CD4-positive, alpha-beta T cell treated with Interleukin-4 for 4 hours (primary cell): ENCODE measurements around the gene TP63.

ENCODE experiments used
- DNase-seq: peaks from one replicate; pipeline ENCODE4 v3.0.0-alpha.2; 2020

TP63 gene

GRCh38 chr3:189787191-189787590 lies 156.0 kb downstream of the TP63 start:
- no peak for DNase-seq

GRCh38 chr3:189787632-189788031 lies 156.4 kb downstream of the TP63 start:
- no peak for DNase-seq

DNA sequence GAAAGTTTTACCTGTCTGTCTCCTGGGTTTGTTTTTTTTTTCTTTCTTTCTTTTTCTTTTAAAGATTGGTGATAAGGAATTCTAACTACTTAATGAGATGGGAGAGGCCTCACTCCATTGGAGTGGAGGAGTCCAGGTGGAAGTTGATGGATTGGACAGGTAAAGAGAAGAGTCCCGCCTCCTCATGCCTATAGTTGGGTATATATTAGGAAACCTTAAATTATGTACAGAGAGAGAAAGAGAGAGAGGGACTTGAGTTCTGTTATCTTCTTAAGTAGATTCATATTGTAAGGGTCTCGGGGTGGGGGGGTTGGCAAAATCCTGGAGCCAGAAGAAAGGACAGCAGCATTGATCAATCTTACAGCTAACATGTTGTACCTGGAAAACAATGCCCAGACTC lies 158.2 kb downstream of the TP63 start:
- no peak for DNase-seq

- no peak for DNase-seq
Measured at GRCh38 chr3:189790658-189791057, 159.5 kb downstream of the TP63 start.

DNA sequence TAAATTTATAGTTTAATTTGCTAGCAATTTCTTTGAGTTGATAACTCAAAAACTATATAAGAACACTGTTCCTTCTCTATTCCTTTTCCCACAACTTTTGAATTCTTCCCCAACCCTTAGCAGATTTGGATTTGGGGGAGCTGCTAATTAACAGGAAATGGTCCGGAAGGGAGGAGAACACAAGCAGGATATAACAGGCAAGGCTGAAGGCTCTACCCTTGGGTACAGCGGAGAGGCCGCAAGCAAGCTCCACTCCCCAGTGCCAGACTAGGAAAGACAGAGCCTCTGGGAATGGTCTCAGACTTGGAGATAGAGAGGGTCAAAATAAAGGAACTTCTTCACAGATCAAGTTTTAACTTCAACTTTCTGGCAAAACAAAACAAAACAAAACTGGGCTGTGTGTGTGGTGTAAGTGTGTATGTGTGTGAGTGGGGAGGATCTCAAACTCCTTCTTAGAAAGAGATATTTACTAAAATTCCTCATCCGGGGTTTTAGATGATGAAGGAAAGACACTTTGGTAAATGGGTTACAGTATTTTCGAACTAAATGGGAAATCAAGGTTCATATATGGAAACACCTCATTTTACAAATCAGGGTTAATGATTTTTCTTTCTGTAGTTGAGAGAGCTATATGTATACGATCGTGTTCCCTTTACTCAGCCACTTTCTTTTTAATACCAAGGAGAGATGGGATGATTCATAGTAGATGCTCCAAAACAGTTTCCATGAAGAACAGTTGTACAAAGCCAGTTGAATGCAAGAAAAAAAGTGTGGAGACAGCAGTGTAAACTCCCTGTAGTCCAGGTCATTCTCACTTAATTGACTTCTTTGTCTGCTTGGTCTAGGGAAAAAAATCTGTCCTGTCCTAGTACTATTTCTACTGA lies 161.1 kb downstream of the TP63 start:
- no peak for DNase-seq

- no peak for DNase-seq
Measured at GRCh38 chr3:189794518-189794917, 163.3 kb downstream of the TP63 start.

DNA sequence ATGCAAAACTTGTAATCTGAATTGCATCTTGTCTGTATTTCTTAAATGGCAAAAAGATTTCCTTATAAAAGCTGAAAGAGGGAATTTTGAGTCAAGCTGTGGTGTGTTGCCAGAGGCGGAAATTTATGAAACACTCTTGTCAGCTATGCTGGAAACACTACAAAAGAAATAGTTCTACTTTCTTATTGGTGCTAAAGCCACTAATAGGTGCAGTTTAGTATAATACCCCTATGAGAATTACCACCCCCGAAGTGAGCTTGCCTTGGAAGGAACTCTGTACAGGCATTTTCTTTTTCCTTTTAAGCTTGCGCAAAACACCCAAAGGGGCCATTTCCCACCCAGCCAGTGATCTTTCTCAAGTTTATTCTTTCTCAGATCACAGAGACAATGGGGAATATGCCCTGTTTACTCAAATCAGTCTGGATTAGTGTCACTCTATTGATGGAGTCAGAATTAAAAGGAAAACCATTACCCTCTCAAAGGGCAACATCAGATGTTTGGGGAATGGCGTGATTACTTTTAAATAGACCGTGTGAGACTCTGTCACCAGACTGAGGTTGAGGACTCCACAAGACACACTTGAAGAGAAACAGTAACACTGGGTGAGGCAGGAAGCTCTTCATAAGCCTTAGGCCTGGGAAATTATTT lies 166.0 kb downstream of the TP63 start:
- DNase-seq, result no peak

DNA sequence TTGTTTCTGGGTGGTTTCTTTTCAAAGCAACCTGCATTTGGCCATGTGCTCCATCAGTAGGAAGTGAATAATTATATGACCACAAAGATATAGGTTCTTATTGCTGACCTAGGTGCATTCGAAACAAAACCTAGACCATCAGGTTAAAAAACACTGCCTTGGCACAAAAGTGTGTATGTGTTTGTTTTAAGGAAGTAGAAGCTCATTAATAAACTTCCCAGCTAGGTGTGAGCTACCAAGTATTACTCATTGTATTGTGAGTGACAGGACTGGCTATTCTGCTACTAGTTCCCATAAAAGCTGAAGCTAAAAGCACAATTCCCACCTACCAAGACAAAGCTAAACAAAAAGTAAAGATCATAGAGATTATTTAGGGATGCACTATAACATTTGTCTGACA lies 168.2 kb downstream of the TP63 start:
- no peak for DNase-seq

DNA sequence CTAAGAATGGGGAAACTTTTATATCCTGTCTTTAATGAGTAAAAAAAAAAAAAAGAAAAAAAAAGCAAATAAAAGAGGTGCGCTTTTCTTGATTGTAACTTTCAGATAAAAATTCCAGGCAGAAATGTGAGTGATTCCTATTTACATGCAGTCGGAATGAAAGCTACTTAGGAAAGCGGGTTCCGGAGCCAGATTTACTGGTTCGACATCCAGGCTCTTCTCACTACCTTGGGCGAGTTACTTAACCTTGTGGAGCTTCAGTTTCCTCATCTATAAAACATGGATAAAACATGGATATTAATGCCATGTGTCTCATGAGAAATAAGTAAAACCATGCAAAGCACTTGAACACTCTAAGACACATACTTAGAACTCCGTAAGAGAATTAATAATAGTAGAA lies 169.2 kb downstream of the TP63 start:
- DNase-seq, result no peak

GRCh38 chr3:189803254-189803653 lies 172.1 kb downstream of the TP63 start:
- no peak for DNase-seq

DNA sequence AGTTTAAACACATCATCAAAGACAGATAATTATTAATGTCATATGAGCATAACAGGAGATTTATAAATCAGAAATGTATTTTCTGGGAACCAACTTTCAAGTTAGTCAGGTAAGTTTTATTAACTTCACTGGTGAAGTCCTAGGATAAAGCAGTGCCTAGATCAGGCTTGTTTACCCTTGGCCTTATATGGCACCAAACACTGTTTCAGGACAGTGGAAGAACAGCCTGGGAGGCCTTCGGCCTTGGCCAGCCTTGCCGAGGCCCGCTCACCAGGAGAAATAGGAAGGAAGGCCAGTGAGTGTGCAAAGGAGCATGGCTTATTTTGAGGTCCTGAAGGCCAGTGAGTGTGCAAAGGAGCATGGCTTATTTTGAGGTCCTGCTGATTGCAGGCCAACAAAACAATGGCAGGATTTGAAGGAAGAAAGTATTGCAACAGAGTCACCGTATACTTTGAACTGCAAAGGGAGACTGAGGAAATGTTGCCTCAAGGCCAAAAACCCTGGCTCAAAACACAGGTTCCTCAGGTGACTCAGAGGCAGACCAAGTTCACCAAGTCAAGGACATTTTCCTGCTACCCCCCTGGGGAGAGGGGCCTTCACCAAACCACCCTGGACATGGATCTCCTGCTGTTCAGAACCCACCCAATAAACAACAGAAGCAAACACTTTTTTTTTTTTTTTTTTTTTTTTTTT lies 174.3 kb downstream of the TP63 start:
- no peak for DNase-seq

DNA sequence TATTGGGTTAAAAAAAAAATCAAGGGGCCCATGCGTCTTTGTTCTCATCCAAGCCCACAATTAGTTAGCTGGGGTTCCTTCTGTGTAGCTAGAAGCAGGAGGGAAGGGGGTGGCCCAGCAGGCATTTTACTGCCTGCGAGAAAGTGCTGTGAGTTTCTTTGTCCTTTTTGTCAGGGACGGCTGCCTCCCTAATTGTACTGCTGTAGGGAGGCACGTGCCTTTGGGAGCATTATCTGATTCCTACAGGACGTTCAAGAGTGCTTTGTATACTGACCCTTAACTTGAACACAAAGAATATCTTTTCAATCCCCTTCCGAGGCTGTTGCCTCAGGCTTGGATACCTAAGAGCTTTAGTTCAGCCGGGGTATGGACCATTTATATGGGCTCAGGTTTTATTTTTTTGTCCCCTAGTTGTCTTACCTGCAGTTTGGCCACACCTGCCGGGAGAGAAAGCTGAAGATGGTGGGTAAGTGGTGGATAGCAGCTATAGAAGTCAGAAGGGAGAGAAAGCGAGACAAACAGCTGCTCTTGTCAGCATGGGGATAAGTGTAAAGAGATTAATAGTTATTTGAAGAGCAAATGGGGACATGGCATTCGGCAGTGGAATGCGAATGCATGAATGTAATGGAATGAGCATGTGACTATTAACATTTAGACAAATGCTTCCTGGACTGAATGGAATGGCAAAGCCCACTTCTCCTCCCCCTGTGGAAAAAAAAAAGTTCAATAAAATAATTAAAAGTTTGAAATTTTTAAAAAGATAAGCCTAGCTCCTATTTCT lies 175.2 kb downstream of the TP63 start:
- no peak for DNase-seq

DNA sequence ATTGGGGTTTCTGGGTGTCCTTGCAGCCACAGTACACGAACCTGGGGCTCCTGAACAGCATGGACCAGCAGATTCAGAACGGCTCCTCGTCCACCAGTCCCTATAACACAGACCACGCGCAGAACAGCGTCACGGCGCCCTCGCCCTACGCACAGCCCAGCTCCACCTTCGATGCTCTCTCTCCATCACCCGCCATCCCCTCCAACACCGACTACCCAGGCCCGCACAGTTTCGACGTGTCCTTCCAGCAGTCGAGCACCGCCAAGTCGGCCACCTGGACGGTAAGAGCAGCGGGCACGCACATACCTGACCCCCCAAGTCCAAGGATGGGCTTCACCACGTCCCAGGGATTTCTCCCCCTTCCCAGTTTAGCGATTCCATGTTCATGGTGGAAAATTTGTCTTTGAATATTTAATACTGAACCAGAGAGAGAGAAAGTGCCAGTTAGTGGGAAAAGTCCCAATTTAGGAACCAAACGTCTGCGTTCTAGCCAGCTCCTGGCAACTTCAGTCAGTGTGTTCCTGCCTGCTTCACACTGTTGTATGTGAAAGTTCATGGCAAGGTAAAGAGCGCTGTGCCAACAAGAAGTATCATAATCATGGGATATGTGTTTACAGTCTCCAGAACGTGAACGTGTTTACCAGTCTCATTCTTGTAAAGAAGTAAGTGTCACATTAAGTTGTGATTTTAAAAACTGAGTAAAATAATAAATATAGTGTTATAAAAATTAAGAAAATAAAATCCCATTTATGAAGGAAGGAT lies 177.2 kb downstream of the TP63 start:
- no peak for DNase-seq

GRCh38 chr3:189809583-189809982 lies 178.4 kb downstream of the TP63 start:
- DNase-seq, result no peak

DNA sequence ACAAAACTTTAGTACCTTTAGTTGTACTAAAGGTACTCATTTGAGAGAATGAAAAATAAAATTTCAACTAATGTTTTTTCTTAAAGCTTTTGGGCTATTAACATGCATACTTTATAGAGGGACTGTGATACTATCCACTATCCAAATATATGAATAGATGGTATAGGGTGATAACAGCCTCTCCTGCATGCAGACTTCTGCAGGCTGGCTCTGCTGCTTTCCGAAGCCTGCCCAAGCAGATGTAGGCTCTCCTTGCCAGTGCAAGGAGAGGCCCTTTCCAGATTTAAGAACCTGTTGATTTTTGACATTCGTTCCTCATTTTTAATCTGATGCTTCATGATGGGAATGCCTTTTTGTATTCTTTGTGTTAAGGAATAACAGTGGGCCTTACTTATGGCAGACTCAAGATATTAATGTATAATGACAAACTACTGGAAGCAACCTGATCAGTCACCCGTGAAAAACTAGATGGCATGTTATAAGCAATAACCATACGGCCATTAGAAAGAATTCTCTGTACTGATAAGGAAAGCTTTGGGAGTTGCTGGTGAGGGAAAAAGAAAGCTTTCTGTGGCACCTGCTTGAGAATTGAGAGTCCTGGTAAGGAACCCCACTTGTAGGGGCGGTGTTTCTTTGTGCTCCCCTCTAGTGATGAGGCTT lies 181.7 kb downstream of the TP63 start:
- DNase-seq, result no peak

DNA sequence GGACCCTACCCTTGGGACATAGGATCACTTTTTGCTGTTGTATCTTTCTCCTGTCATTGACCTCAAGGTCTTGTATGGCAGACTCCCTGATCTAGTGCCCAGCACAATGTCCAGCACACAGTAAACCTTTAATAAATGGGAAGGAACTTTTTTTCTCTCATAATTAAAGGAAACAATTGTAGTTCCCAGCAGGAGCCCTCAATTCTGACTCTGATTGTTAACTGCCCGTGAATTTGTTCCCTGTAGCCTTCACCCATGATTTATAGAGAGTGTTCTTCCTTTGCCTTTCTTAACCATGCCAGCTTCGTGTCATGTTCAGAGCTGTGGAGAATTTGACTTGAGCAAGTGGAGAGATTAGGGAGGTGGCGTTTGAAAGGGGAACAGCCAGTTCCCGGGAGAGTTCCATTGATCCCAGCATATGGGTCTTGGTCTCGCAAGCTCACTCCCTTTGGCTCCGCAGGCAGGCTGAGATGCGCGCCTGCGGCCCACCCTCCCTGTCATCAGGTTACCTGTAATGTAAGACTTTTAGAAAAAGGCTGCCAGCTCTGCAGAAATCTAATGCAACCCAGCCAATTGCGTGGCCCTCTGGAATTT lies 182.6 kb downstream of the TP63 start:
- no peak for DNase-seq

DNA sequence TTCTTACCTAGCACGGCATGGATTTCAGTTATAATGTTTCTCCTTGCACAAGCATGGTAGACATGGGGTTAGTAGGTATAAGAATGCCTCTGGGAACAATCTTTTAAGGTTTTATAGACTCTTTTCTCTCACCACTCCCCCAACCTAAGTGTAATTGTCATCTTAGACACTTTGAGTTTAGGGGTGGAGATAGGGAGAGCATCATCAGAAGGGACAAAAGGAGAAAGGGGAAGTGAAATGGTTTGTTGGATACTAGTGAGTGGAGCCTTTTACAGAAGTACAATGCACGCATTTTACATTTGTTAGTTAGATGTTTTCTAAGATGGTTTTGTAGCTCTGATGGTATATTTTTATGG lies 189.2 kb downstream of the TP63 start:
- no peak for DNase-seq

DNA sequence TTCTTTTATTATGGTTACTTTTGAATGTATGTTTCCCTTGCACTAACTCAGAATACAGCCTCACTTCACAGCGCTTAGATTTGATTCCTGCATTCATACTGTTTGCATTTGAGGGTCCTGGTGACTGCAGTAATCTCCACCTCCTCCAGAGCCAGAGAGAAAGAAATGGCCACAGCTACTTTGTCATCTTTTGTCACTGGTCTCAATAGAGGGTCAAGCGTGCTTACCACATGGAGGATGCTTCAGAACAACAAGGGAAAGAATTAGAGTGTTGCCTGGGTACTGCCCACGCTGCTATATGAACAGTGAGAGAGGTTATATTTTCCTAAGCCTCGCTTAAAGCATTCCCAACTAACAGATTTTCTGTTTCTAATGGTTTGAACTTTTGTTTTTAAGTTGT lies 190.1 kb downstream of the TP63 start:
- no peak for DNase-seq

- no peak for DNase-seq
Measured at GRCh38 chr3:189822726-189823125, 191.5 kb downstream of the TP63 start.

DNA sequence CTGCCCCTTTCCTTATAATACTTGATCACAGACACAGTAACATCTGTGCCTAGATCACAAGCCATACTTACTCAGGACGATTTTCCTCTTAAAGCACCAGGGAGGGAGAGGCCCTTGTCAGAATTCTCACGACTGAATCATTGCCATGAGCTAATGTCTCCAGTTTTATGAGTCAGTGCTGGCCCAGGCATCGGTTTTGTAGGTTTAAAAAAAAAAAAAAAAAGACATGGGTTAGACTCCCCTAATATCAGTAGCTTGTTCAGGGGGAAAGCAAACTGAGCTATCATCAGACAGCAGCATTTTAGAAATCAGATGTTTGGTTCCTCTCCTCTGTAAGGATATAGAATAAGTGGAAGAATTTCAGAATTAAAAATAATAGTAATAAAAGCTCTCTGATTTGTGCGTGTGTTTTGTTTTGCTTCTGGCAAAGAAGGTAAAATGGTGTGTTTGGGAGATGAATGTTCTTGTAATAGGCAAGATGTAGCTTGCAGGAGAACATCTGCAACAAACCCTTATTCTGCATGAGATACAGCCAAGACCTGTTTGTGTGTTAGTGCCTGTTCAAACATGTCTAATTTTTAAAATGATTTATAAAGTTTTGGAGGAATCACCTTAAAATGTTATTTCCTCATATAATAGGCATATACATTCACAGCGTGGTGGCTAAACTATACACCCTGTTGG lies 193.6 kb downstream of the TP63 start:
- no peak for DNase-seq

DNA sequence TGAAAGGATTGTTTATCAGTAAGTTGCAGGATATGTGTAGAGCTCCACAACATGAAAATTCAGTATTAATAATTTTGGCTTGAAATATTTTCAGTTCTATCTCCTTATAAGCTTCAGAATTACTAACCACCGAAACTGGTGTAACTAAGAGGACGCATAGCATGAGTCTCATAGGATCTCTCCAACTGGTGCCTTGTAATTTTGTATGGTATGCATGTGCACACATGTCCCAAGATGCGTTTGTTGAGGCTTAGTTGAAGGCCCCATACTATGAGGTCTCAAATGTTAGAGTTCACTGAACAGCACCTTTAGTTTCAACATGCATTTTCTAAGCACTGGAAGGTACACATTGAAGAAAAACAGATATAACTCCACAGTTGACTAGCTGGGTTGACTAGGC lies 195.4 kb downstream of the TP63 start:
- DNase-seq, result no peak
